Ishikawa (cell line): ENCODE measurements around the gene KIAA0513.

Source experiments
- CEBPB ChIP-seq: IDR thresholded peaks from 2 replicates; pipeline ENCODE4 v1.6.1; 2012
- CREB1 ChIP-seq: IDR thresholded peaks from 2 replicates; pipeline ENCODE4 v1.6.1; 2012; ENCODE audit warnings: low read depth
- EGR1 ChIP-seq: IDR thresholded peaks from 2 replicates; pipeline ENCODE4 v1.6.1; 2012
- EP300 ChIP-seq: IDR thresholded peaks from 2 replicates; pipeline ENCODE4 v1.6.1; 2012; ENCODE audit warnings: borderline replicate concordance
- FOXM1 ChIP-seq: IDR thresholded peaks from 2 replicates; pipeline ENCODE4 v1.6.1; 2012; ENCODE audit warnings: low read depth, borderline replicate concordance
- NFIC ChIP-seq: IDR thresholded peaks from 2 replicates; pipeline ENCODE4 v1.6.1; 2012
- RAD21 ChIP-seq: IDR thresholded peaks from 2 replicates; pipeline ENCODE4 v1.6.1; 2012; ENCODE audit warnings: low read depth
- TAF1 ChIP-seq: IDR thresholded peaks from 2 replicates; pipeline ENCODE4 v1.6.1; 2012; ENCODE audit warnings: low read depth, mild to moderate bottlenecking
- TCF12 ChIP-seq: IDR thresholded peaks from 2 replicates; pipeline ENCODE4 v1.6.1; 2012; ENCODE audit warnings: low read depth
- TEAD4 ChIP-seq: IDR thresholded peaks from 2 replicates; pipeline ENCODE4 v1.6.1; 2012
- YY1 ChIP-seq: IDR thresholded peaks from 2 replicates; pipeline ENCODE4 v1.6.1; 2012; ENCODE audit warnings: low read depth
- ZBTB7A ChIP-seq: IDR thresholded peaks from 2 replicates; pipeline ENCODE4 v1.6.1; 2012; ENCODE audit warnings: low read depth
- TF ChIP-seq, protein P1 (sequence below): IDR thresholded peaks from 2 replicates; pipeline ENCODE4 v1.6.1; 2012; ENCODE audit warnings: low read depth, mild to moderate bottlenecking
- TF ChIP-seq, protein P2 (sequence below): IDR thresholded peaks from 2 replicates; pipeline ENCODE4 v1.6.1; 2012
- TF ChIP-seq, protein P3 (sequence below): IDR thresholded peaks from 2 replicates; pipeline ENCODE4 v1.6.1; 2012

The KIAA0513 gene

DNA sequence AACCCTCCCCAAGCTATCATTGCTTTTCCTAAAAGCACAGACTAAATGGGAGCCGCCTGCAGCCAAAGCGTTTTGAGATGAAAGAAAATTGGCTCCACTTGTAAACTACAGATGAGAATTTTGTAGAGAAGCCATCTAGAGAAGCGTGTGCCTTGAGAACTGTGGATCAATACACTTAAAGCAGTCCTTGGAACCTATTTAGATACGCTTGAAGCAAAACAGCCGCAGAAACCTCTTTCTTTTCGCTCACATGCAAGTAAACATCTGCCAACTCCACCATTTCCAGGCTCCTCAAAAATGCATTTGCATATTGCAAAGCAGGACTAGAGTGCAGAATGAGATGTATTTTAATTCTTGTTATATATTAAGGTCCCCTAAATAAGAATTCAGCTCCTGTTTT, 13.1 kb downstream of the KIAA0513 start:
- TF ChIP-seq NFIC (no peak), ZBTB7A (no peak), RAD21 (no peak), FOXM1 (no peak), YY1 (no peak), EP300 (no peak), TEAD4 (no peak), CREB1 (no peak), CEBPB (no peak), TAF1 (no peak), TCF12 (no peak), EGR1 (no peak)
- TF ChIP-seq, protein P1, sequence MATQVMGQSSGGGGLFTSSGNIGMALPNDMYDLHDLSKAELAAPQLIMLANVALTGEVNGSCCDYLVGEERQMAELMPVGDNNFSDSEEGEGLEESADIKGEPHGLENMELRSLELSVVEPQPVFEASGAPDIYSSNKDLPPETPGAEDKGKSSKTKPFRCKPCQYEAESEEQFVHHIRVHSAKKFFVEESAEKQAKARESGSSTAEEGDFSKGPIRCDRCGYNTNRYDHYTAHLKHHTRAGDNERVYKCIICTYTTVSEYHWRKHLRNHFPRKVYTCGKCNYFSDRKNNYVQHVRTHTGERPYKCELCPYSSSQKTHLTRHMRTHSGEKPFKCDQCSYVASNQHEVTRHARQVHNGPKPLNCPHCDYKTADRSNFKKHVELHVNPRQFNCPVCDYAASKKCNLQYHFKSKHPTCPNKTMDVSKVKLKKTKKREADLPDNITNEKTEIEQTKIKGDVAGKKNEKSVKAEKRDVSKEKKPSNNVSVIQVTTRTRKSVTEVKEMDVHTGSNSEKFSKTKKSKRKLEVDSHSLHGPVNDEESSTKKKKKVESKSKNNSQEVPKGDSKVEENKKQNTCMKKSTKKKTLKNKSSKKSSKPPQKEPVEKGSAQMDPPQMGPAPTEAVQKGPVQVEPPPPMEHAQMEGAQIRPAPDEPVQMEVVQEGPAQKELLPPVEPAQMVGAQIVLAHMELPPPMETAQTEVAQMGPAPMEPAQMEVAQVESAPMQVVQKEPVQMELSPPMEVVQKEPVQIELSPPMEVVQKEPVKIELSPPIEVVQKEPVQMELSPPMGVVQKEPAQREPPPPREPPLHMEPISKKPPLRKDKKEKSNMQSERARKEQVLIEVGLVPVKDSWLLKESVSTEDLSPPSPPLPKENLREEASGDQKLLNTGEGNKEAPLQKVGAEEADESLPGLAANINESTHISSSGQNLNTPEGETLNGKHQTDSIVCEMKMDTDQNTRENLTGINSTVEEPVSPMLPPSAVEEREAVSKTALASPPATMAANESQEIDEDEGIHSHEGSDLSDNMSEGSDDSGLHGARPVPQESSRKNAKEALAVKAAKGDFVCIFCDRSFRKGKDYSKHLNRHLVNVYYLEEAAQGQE = no peak
- TF ChIP-seq, protein P2, sequence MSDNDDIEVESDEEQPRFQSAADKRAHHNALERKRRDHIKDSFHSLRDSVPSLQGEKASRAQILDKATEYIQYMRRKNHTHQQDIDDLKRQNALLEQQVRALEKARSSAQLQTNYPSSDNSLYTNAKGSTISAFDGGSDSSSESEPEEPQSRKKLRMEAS = no peak
- TF ChIP-seq, protein P3, sequence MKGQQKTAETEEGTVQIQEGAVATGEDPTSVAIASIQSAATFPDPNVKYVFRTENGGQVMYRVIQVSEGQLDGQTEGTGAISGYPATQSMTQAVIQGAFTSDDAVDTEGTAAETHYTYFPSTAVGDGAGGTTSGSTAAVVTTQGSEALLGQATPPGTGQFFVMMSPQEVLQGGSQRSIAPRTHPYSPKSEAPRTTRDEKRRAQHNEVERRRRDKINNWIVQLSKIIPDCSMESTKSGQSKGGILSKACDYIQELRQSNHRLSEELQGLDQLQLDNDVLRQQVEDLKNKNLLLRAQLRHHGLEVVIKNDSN = no peak

DNA sequence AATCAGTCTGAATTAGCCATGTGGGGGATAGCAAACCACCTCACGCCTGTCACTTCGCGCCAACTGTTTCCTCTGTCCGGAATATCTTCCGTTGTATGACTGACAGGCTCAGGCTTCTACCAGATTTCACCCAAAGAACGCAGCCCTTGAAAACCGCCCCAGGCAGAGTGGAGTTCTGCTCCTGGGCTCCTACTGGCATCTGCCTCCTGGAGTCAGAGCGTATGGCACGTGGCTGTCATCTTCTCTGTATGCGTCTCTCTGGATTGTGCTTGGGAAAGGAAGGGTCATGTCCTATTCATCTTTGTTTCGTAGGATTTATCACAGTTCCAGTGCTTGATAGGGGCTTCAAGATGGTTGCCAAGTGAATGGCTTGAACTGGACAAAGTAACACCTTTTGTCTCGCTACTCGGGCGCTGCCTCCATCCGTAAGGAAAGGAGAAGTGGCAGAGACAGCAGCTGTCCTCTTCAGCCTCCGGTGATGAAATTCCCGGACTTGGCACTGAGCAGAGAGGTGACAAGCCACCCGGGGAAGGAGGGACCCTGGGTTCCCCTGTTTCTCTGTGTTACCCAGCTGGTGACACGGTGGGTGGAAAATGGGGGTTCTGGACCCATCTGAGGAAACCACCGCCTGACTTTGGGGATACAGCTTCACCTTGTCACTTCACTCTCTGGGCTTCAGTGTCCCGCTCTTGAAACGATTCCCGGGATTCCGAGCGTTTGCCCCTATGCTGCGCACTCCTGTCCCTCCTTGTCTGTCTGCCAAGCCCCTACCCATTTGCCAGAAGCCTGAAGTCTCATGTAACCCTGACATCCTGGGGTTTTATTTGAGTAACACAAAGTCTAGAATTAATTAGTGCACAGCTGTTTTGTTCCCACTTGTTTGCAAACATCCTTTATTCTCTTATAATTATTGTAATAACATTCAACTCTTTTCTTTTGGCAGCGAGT, 13.9 kb downstream of the KIAA0513 start:
- TF ChIP-seq YY1 (no peak), RAD21 (no peak), NFIC (no peak), CREB1 (no peak), FOXM1 (no peak), EP300 (no peak)
- TF ChIP-seq, protein P2 = no peak
- TF ChIP-seq, protein P1 = no peak

DNA sequence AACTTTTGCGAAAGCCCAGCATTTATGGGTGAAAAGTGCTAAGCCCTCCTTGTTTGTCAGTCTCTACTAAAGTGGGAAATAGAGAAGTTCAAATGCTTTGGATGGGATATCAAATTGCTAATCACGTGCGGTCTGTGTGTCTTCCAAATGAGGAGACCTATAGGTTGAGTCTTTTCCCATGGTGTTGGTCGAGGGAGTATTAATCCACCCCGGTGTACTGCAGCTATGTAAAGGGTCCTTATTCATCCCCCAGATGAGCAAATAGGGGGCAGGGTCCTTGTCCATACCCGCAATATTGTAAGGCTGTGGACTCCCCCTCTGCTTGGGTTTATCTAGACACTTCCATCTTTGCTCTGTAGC, 14.6 kb downstream of the KIAA0513 start:
- TF ChIP-seq YY1 (no peak), RAD21 (no peak)

DNA sequence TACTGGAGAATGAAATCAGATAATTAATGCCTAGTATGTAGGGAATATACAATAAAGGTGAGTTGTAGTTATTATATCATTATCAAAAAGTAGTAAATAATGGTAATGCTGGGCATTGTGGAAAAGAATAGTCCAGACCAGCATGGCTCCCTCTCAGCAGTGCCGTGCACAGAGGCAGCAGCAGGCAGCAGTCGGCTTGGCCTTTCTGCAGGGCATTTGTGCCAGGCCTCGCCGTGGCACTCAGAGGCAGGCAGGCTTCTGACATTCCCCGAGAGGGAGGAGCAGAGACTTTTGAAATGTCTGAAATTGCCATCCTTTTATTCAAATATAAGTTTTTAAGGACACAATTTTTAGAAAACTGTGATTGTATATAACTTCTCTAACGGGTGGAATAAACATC, 15.0 kb downstream of the KIAA0513 start:
- TF ChIP-seq CREB1 (no peak), EP300 (no peak), RAD21 (no peak), NFIC (no peak), YY1 (no peak), FOXM1 (no peak), TCF12 (no peak)
- TF ChIP-seq, protein P1 = no peak
- TF ChIP-seq, protein P3 = no peak
